ENCODE measurements around the gene CCDC148.

- TF ChIP-seq CTCF (IDR thresholded peaks at IDR 0.05; ENCODE audit: insufficient read depth, low read depth, low read length) (no peak), EZH2 (IDR thresholded peaks at IDR 0.05; ENCODE audit: insufficient read depth, low read length) (no peak)
These were observed 256.5 kb downstream of the CCDC148 start for GRCh38 chr2:158199928-158200650.
